ENCODE measurements around the gene CDS2.

DNA sequence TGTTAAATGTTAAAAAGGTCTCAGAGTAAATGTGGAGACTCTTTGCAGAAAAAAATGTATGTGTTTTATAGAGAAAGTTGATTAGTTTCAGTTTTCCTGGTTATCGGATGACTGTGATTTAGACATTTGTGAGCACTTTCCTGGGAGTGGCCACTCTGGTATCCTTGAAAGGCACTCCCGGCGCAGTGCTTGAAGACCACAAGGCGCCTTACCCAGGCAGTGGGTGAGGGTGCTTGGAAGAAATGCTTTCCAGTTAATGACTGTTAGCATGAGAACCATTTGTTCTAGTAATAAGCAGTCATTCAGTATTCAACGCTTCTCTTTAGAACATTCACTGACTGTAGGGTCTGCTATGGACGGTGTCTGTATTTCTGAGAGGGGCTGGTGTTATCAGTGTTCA is 7.2 kb downstream of the CDS2 start:
- TF ChIP-seq, protein P1, sequence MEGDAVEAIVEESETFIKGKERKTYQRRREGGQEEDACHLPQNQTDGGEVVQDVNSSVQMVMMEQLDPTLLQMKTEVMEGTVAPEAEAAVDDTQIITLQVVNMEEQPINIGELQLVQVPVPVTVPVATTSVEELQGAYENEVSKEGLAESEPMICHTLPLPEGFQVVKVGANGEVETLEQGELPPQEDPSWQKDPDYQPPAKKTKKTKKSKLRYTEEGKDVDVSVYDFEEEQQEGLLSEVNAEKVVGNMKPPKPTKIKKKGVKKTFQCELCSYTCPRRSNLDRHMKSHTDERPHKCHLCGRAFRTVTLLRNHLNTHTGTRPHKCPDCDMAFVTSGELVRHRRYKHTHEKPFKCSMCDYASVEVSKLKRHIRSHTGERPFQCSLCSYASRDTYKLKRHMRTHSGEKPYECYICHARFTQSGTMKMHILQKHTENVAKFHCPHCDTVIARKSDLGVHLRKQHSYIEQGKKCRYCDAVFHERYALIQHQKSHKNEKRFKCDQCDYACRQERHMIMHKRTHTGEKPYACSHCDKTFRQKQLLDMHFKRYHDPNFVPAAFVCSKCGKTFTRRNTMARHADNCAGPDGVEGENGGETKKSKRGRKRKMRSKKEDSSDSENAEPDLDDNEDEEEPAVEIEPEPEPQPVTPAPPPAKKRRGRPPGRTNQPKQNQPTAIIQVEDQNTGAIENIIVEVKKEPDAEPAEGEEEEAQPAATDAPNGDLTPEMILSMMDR (IDR thresholded peaks at IDR 0.05; ENCODE audit: insufficient read depth, low read length, poor library complexity, severe bottlenecking) = no peak
- TF ChIP-seq EZH2phosphoT487 (conservative IDR thresholded peaks at IDR 0.05; ENCODE audit: low read length) = no peak
